GM19467 (cell line): Measurements from ENCODE around the gene UBE2O.

Experiments
- ATAC-seq: cut with Tn5 transposase; IDR thresholded peaks from one replicate; pipeline ENCODE4 v1.9.1; 2021; ENCODE audit warnings: mild to moderate bottlenecking, moderate library complexity; ENCODE audit not compliant: unreplicated experiment

UBE2O gene

GRCh38 chr17:76420356-76421043 lies 32.5 kb downstream of the UBE2O start:
- ATAC-seq, result no peak

GRCh38 chr17:76419576-76420260 lies 33.2 kb downstream of the UBE2O start:
- no peak for ATAC-seq

GRCh38 chr17:76417499-76418143 lies 35.3 kb downstream of the UBE2O start:
- no peak for ATAC-seq

- ATAC-seq, result no peak
Measured at GRCh38 chr17:76416899-76417298, 36.1 kb downstream of the UBE2O start.

GRCh38 chr17:76416457-76416856 lies 36.5 kb downstream of the UBE2O start:
- ATAC-seq, result no peak

GRCh38 chr17:76415786-76416185 lies 37.2 kb downstream of the UBE2O start:
- ATAC-seq, result no peak

- no peak for ATAC-seq
Measured at GRCh38 chr17:76414334-76415295, 38.3 kb downstream of the UBE2O start.

GRCh38 chr17:76411247-76411646 lies 41.7 kb downstream of the UBE2O start:
- ATAC-seq, result no peak

GRCh38 chr17:76410328-76410965 lies 42.5 kb downstream of the UBE2O start:
- no peak for ATAC-seq

GRCh38 chr17:76408037-76408849 lies 44.7 kb downstream of the UBE2O start:
- no peak for ATAC-seq

- no peak for ATAC-seq
Measured at GRCh38 chr17:76407509-76407908, 45.4 kb downstream of the UBE2O start.

GRCh38 chr17:76405967-76406647 lies 46.8 kb downstream of the UBE2O start:
- ATAC-seq, result no peak

- no peak for ATAC-seq
Measured at GRCh38 chr17:76405607-76405966, 47.4 kb downstream of the UBE2O start.

GRCh38 chr17:76404976-76405563 lies 47.9 kb downstream of the UBE2O start:
- ATAC-seq, result no peak

GRCh38 chr17:76404256-76404655 lies 48.7 kb downstream of the UBE2O start:
- ATAC-seq, result no peak

- no peak for ATAC-seq
Measured at GRCh38 chr17:76402711-76403110, 50.2 kb downstream of the UBE2O start.

GRCh38 chr17:76399175-76400172 lies 53.5 kb downstream of the UBE2O start:
- ATAC-seq, result no peak
